PC-3 (cell line): ENCODE results near the gene EDIL3. TPM values are rescaled to one million over a fixed set of nuclear protein-coding genes. Genes with fewer than 3 reads are reported as not detected.

Source experiments
- ATAC-seq: fragments of 200-7000 bp; cut with Tn5 transposase; 2 replicates; pipeline ENCODE4 v1.9.1; 2020; ENCODE audit warnings: mild to moderate bottlenecking, moderate library complexity
- BruUV-seq: library from RNA; stranded (reverse); fragments of 400-500 nt; replicated peaks from 2 replicates; lab custom pipeline; 2021; lab: Mats Ljungman, UMichigan
- CTCF ChIA-PET: fragments of 300-600 bp; sonication (Branson Sonifier 250); formaldehyde crosslinking; loops from one replicate; lab custom pipeline; 2022; ENCODE audit warnings: antibody characterized with exemption; lab: Charles Lee
- POLR2A ChIA-PET: fragments of 300-600 bp; sonication (Branson Sonifier 250); formaldehyde crosslinking; loops from one replicate; lab custom pipeline; 2022; ENCODE audit warnings: antibody characterized with exemption; ENCODE audit not compliant: unreplicated experiment; lab: Charles Lee
- DNase-seq: peaks from one replicate; pipeline ENCODE4 v3.0.0-alpha.2; 2015
- H2AFZ ChIP-seq: fragments of 300-600 bp; sonication (generic); 2 replicates; pipeline ENCODE4 v1.6.0; 2016; ENCODE audit warnings: antibody characterized with exemption, low read length
- H3F3A ChIP-seq: fragments of 300-600 bp; sonication (generic); one replicate; pipeline ENCODE4 v1.6.0; 2017; ENCODE audit warnings: antibody characterized with exemption, low read length, control low read depth, mild to moderate bottlenecking; ENCODE audit not compliant: unreplicated experiment
- H3K27ac ChIP-seq: fragments of 300-600 bp; sonication (generic); 2 replicates; pipeline ENCODE4 v1.5.1; 2016; ENCODE audit warnings: mild to moderate bottlenecking, low read length
- H3K27me3 ChIP-seq: fragments of 300-600 bp; sonication (generic); 2 replicates; pipeline ENCODE4 v1.6.1; 2016; ENCODE audit warnings: low read length, mixed read lengths
- H3K36me3 ChIP-seq: fragments of 300-600 bp; sonication (generic); 2 replicates; pipeline ENCODE4 v1.6.1; 2016; ENCODE audit warnings: low read depth, mixed run types, low read length, mixed read lengths
- H3K4me1 ChIP-seq: fragments of 300-600 bp; sonication (generic); 2 replicates; pipeline ENCODE4 v1.5.1; 2016; ENCODE audit warnings: low read length; ENCODE audit not compliant: insufficient read depth
- H3K4me2 ChIP-seq: fragments of 300-600 bp; sonication (generic); 2 replicates; pipeline ENCODE4 v1.6.0; 2016; ENCODE audit warnings: low read length
- H3K4me3 ChIP-seq: fragments of 300-600 bp; sonication (generic); 2 replicates; pipeline ENCODE4 v1.5.1; 2016; ENCODE audit warnings: mild to moderate bottlenecking, low read length, mixed read lengths
- H3K79me2 ChIP-seq: fragments of 300-600 bp; sonication (generic); 2 replicates; pipeline ENCODE4 v1.6.1; 2017; ENCODE audit warnings: low read length, mixed read lengths
- H3K9ac ChIP-seq: fragments of 300-600 bp; sonication (generic); 2 replicates; pipeline ENCODE4 v1.6.0; 2016; ENCODE audit warnings: mild to moderate bottlenecking, low read length
- H3K9me2 ChIP-seq: fragments of 300-600 bp; sonication (generic); replicated peaks from 2 replicates; pipeline ENCODE4 v1.6.1; 2016; ENCODE audit warnings: mixed run types, low read length, mixed read lengths
- H3K9me3 ChIP-seq: fragments of 300-600 bp; sonication (generic); 2 replicates; pipeline ENCODE4 v1.6.1; 2016; ENCODE audit warnings: low read length, mixed read lengths
- H4K20me1 ChIP-seq: fragments of 300-600 bp; sonication (generic); 2 replicates; pipeline ENCODE4 v1.6.1; 2016; ENCODE audit warnings: low read length, mixed read lengths
- CTCF ChIP-seq: fragments of 300-600 bp; sonication (generic); conservative IDR thresholded peaks from 2 replicates; pipeline ENCODE4 v1.5.1; 2017; ENCODE audit warnings: antibody characterized with exemption, low read depth, mild to moderate bottlenecking, low read length
- EZH2 ChIP-seq: fragments of 300-600 bp; sonication (generic); IDR thresholded peaks from one replicate; pipeline ENCODE4 v1.6.1; 2017; ENCODE audit warnings: antibody characterized with exemption, mild to moderate bottlenecking, low read length; ENCODE audit not compliant: unreplicated experiment
- EZH2phosphoT487 ChIP-seq: fragments of 300-600 bp; sonication (generic); IDR thresholded peaks from 2 replicates; pipeline ENCODE4 v1.6.1; 2018; ENCODE audit warnings: mild to moderate bottlenecking, antibody characterized with exemption, low read length, borderline replicate concordance
- intact Hi-C: fragments of 100-400 bp; cut with micrococcal nuclease; formaldehyde crosslinking; loops from 2 replicates; pipeline ENCODE4 v1.9.0; 2023
- total RNA-seq: library from RNA; depleted of rRNA; stranded (reverse); fragments of >200 nt; gene quantifications from 2 replicates; pipeline ENCODE4 v1.2.3, GENCODE V29; 2014

The EDIL3 gene
- total RNA-seq, 1 experiment from 2014 or later = 13.8 TPM

- H3K4me1 ChIP-seq = peaks cover 21% of the 10 kb centered on the region
- H3K4me3 ChIP-seq = no peak overlapping the region
- no peak overlapping the region for H3K4me2 ChIP-seq
- no peaks in the 10 kb centered on the region for H4K20me1 ChIP-seq
- no peaks in the 10 kb centered on the region for H3K9me2 ChIP-seq
- ChIA-PET CTCF (interaction anchor here (0.6 kb wide), 1 partner anchor 17 kb away, joined by 4 read pairs; no protein-coding TSS in a partner anchor), POLR2A (no interaction called here)
- TF ChIP-seq EZH2phosphoT487 (no peak), EZH2 (no peak), CTCF (no peak)
- no peak overlapping the region for H2AFZ ChIP-seq
- H3K27ac ChIP-seq = peak overlapping the region; percentile 27; the same call in 1 of the 2 replicates
- intact Hi-C loops = loop anchor here (5.0 kb wide), 1 partner anchor 74 kb away; no protein-coding TSS in a partner anchor
- H3K27me3 ChIP-seq = no peaks in the 10 kb centered on the region
- BruUV-seq = no TSS peak
- no peaks in the 10 kb centered on the region for H3K79me2 ChIP-seq
- DNase-seq (peak; percentile 10), ATAC-seq (peak; percentile 55)
- no peak overlapping the region for H3K9ac ChIP-seq
- no peaks in the 10 kb centered on the region for H3K36me3 ChIP-seq
- no peaks in the 10 kb centered on the region for H3K9me3 ChIP-seq
- no peaks in the 10 kb centered on the region for H3F3A ChIP-seq
Measured at GRCh38 chr5:84091127-84091799, 293.4 kb downstream of the EDIL3 start.

- ATAC-seq (0 out of 2 replicates have a peak, but pooled peaks have one; percentile 31), DNase-seq (peak; percentile 63)
- Histone ChIP-seq H3K4me1 (peaks cover 21% of the 10 kb centered on the region), H3K4me2 (no peak overlapping the region), H3K79me2 (no peaks in the 10 kb centered on the region), H3F3A (no peaks in the 10 kb centered on the region), H3K9me2 (no peaks in the 10 kb centered on the region), H3K4me3 (no peak overlapping the region), H2AFZ (no peak overlapping the region), H3K9me3 (no peaks in the 10 kb centered on the region), H3K36me3 (no peaks in the 10 kb centered on the region), H3K9ac (no peak overlapping the region), H3K27ac (no peak overlapping the region), H4K20me1 (no peaks in the 10 kb centered on the region), H3K27me3 (no peaks in the 10 kb centered on the region)
- ChIA-PET CTCF (no interaction called here), POLR2A (no interaction called here)
- TF ChIP-seq EZH2phosphoT487 = no peak
- peak; percentile 72 for TF ChIP-seq CTCF
- intact Hi-C loops = loop anchor here (1.0 kb wide), 1 partner anchor 166 kb away; no protein-coding TSS in a partner anchor
- BruUV-seq = no TSS peak
Measured at GRCh38 chr5:84088996-84089395, 295.7 kb downstream of the EDIL3 start.

GRCh38 chr5:84086511-84086910 lies 298.2 kb downstream of the EDIL3 start:
- H3K36me3 ChIP-seq = no peaks in the 10 kb centered on the region
- H3K4me3 ChIP-seq = no peak overlapping the region
- no peak overlapping the region for H3K27ac ChIP-seq
- CTCF ChIA-PET = no interaction called here
- ATAC-seq (0 out of 2 replicates have a peak, but pooled peaks have one; percentile 18), DNase-seq (peak; percentile 6)
- intact Hi-C loops = no loop called here
- no peak overlapping the region for H2AFZ ChIP-seq
- no peak overlapping the region for H3K9ac ChIP-seq
- no peak for TF ChIP-seq EZH2phosphoT487
- no peak for TF ChIP-seq CTCF
- TF ChIP-seq EZH2 = no peak
- no peaks in the 10 kb centered on the region for H3K79me2 ChIP-seq
- no peaks in the 10 kb centered on the region for H3K9me3 ChIP-seq
- no peaks in the 10 kb centered on the region for H4K20me1 ChIP-seq
- H3K27me3 ChIP-seq = no peaks in the 10 kb centered on the region
- H3K9me2 ChIP-seq = no peaks in the 10 kb centered on the region
- no TSS peak for BruUV-seq
- no peaks in the 10 kb centered on the region for H3F3A ChIP-seq
- H3K4me1 ChIP-seq = peaks cover 3% of the 10 kb centered on the region; the same call in 1 of the 2 replicates
- POLR2A ChIA-PET = no interaction called here
- no peak overlapping the region for H3K4me2 ChIP-seq
